Peyer's patch (tissue), 4 donors: ENCODE data around the gene MYO1H. TPM values are rescaled to one million over a fixed set of nuclear protein-coding genes. Genes with fewer than 3 reads are reported as not detected.
A peak's percentile ranks its signal among the peaks of the same experiment; 100 is the strongest.
"Not testable (repeated sequence)": the region's sequence is repeated elsewhere in the genome, so short reads cannot be mapped to it uniquely, and the experiment has no call there.

Source experiments
- DNase-seq, 3 donors: peaks; one replicate each; pipeline ENCODE4 v3.0.0-alpha.2; 2017 to 2019
- H3K27ac ChIP-seq, 4 donors: fragments of 200-600 bp; sonication (generic); one replicate each; pipeline ENCODE4 v1.5.1; 2016 to 2019
- H3K27me3 ChIP-seq, 2 donors: fragments of 200-600 bp; sonication (generic); one replicate each; pipeline ENCODE4 v1.5.1; 2019
- H3K36me3 ChIP-seq, 3 donors: fragments of 200-600 bp; sonication (generic); one replicate each; pipeline ENCODE4 v1.5.1; 2016 to 2019
- H3K4me1 ChIP-seq, 4 donors: fragments of 200-600 bp; sonication (generic); one replicate each; pipeline ENCODE4 v1.5.1; 2016 to 2019
- H3K4me3 ChIP-seq, 4 donors: fragments of 200-600 bp; sonication (generic); 1 replicate in 3 of 4; 2 replicates in 1 of 4; pipeline ENCODE4 v1.5.1; 2016 to 2019; ENCODE audit warnings: mild to moderate bottlenecking in 1 of 4
- H3K9me3 ChIP-seq, 4 donors: fragments of 200-600 bp; sonication (generic); one replicate each; pipeline ENCODE4 v1.5.1; 2016 to 2019; ENCODE audit warnings: mild to moderate bottlenecking in 1 of 4
- CTCF ChIP-seq, 6 experiments: fragments of 450-650 bp in 4 of 6; fragments of 200-600 bp in 2 of 6; sonication (generic) in 1 of 6; IDR thresholded peaks; one replicate each; pipeline ENCODE4 v1.5.1; 2017 to 2019; ENCODE audit warnings: antibody characterized with exemption in 6 of 6, mild to moderate bottlenecking in 3 of 6, moderate library complexity in 1 of 6
- POLR2A ChIP-seq, 2 donors: fragments of 450-650 bp; IDR thresholded peaks; one replicate each; pipeline ENCODE4 v1.5.1; 2017; ENCODE audit warnings: antibody characterized with exemption in 2 of 2, mild to moderate bottlenecking in 2 of 2, moderate library complexity in 2 of 2
- total RNA-seq, 4 donors: library from RNA; depleted of rRNA; stranded (reverse); fragments of >200 nt; gene quantifications; one replicate each; pipeline ENCODE4 v1.1.0, GENCODE V29; 2016

MYO1H gene
- total RNA-seq, 4 donors from 2014 or later = not detected

GRCh38 chr12:109422251-109422650, 74.6 kb downstream of the MYO1H start:
- H3K9me3 ChIP-seq = no peaks in the 10 kb centered on the region
- no peak overlapping the region for H3K27ac ChIP-seq
- no peak for TF ChIP-seq CTCF (IDR thresholded peaks at IDR 0.05)
- no peak for TF ChIP-seq POLR2A (IDR thresholded peaks at IDR 0.05)
- H3K4me3 ChIP-seq = no peak overlapping the region
- H3K4me1 ChIP-seq = no peaks in the 10 kb centered on the region
- no peak for DNase-seq
- H3K27me3 ChIP-seq = no peaks in the 10 kb centered on the region
- H3K36me3 ChIP-seq = no peaks in the 10 kb centered on the region

GRCh38 chr12:109423392-109423791, 75.7 kb downstream of the MYO1H start:
- no peak for TF ChIP-seq CTCF (IDR thresholded peaks at IDR 0.05)
- no peak for TF ChIP-seq POLR2A (IDR thresholded peaks at IDR 0.05)

GRCh38 chr12:109428037-109428629, 80.4 kb downstream of the MYO1H start:
- H3K4me3 ChIP-seq = no peak overlapping the region
- H3K36me3 ChIP-seq = no peaks in the 10 kb centered on the region
- H3K4me1 ChIP-seq = peaks cover 0 to 4% (median 0%) of the 10 kb centered on the region in 4 donors
- no peak overlapping the region for H3K27ac ChIP-seq
- H3K9me3 ChIP-seq = no peaks in the 10 kb centered on the region
- no peaks in the 10 kb centered on the region for H3K27me3 ChIP-seq
- peak; percentile 55 to 89 (median 82) for DNase-seq
- no peak for TF ChIP-seq POLR2A (IDR thresholded peaks at IDR 0.05)
- peak; percentile 66 to 98 (median 84) for TF ChIP-seq CTCF (IDR thresholded peaks at IDR 0.05)

More at GRCh38 chr12:109423392-109423791, 75.7 kb downstream of the MYO1H start:
- Histone ChIP-seq H3K27ac (no peak overlapping the region), H3K27me3 (no peaks in the 10 kb centered on the region), H3K9me3 (no peaks in the 10 kb centered on the region), H3K4me1 (no peaks in the 10 kb centered on the region), H3K4me3 (no peak overlapping the region), H3K36me3 (no peaks in the 10 kb centered on the region)
- no peak for DNase-seq

GRCh38 chr12:109428804-109429203, 81.1 kb downstream of the MYO1H start:
- DNase-seq, H3K27me3 ChIP-seq, H3K9me3 ChIP-seq, H3K36me3 ChIP-seq, H3K4me3 ChIP-seq, H3K4me1 ChIP-seq, H3K27ac ChIP-seq: not testable (repeated sequence)

- Histone ChIP-seq H3K9me3 (no peaks in the 10 kb centered on the region), H3K4me3 (no peak overlapping the region), H3K36me3 (no peaks in the 10 kb centered on the region), H3K27me3 (no peaks in the 10 kb centered on the region), H3K4me1 (peaks cover 0 to 4% (median 0%) of the 10 kb centered on the region in 4 donors), H3K27ac (no peak overlapping the region)
- no peak for DNase-seq
- TF ChIP-seq CTCF (IDR thresholded peaks at IDR 0.05) = no peak
- no peak for TF ChIP-seq POLR2A (IDR thresholded peaks at IDR 0.05)
Observed at GRCh38 chr12:109430244-109430643, 82.5 kb downstream of the MYO1H start.

GRCh38 chr12:109432431-109432830, 84.7 kb downstream of the MYO1H start:
- no peak for TF ChIP-seq POLR2A (IDR thresholded peaks at IDR 0.05)
- no peak for TF ChIP-seq CTCF (IDR thresholded peaks at IDR 0.05)
- Histone ChIP-seq H3K27ac (no peak overlapping the region), H3K36me3 (no peaks in the 10 kb centered on the region), H3K4me3 (no peak overlapping the region), H3K9me3 (no peaks in the 10 kb centered on the region), H3K4me1 (peaks cover 0 to 4% (median 0%) of the 10 kb centered on the region in 4 donors), H3K27me3 (no peaks in the 10 kb centered on the region)
- no peak for DNase-seq
